ENCODE results near the gene ZNF576. TPM values are rescaled to one million over a fixed set of nuclear protein-coding genes. Genes with fewer than 3 reads are reported as not detected.

Gene ZNF576
- total and polyA plus RNA-seq, 9 of the 15 experiments (the other 6 are each of a cell fraction or from before 2014, with no cell fraction given): 6.8 to 18.2 (median 12.2) TPM

GRCh38 chr19:43594710-43595604 lies 1.4 kb upstream of the ZNF576 start (continued):
- TF ChIP-seq, protein P1, sequence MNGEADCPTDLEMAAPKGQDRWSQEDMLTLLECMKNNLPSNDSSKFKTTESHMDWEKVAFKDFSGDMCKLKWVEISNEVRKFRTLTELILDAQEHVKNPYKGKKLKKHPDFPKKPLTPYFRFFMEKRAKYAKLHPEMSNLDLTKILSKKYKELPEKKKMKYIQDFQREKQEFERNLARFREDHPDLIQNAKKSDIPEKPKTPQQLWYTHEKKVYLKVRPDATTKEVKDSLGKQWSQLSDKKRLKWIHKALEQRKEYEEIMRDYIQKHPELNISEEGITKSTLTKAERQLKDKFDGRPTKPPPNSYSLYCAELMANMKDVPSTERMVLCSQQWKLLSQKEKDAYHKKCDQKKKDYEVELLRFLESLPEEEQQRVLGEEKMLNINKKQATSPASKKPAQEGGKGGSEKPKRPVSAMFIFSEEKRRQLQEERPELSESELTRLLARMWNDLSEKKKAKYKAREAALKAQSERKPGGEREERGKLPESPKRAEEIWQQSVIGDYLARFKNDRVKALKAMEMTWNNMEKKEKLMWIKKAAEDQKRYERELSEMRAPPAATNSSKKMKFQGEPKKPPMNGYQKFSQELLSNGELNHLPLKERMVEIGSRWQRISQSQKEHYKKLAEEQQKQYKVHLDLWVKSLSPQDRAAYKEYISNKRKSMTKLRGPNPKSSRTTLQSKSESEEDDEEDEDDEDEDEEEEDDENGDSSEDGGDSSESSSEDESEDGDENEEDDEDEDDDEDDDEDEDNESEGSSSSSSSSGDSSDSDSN (IDR thresholded peaks at IDR 0.05; ENCODE audit: borderline replicate concordance in 1 of 2, low read depth in 2 of 2, low read length in 2 of 2): 0 out of 4 replicates have a peak, but pooled peaks have one; percentile 30 to 48
- TF ChIP-seq CXXC5 (CRISPR knock-in tag; IDR thresholded peaks at IDR 0.05) (peak; percentile 24; the same call in 1 of the 2 replicates), TRIM28 (IDR thresholded peaks at IDR 0.05) (no peak), MEIS2 (IDR thresholded peaks at IDR 0.05; ENCODE audit: partially characterized antibody) (no peak), ETV5 (CRISPR knock-in tag; IDR thresholded peaks at IDR 0.05; ENCODE audit: low read depth) (0 out of 2 replicates have a peak, but pooled peaks have one; percentile 55), NONO (IDR thresholded peaks at IDR 0.05; ENCODE audit: low read depth in 2 of 2, low read length in 1 of 2) (no peak), ZNF165 (CRISPR knock-in tag; IDR thresholded peaks at IDR 0.05; ENCODE audit: borderline replicate concordance) (0 out of 2 replicates have a peak, but pooled peaks have one; percentile 59), ZFX (CRISPR knock-in tag; IDR thresholded peaks at IDR 0.05) (peak; percentile 79), MBD2 (IDR thresholded peaks at IDR 0.05; ENCODE audit: borderline replicate concordance, low read depth) (no peak), RAD21 (CRISPR knock-in tag; conservative IDR thresholded peaks at IDR 0.05 in 1 of 2, IDR thresholded peaks at IDR 0.05 in 1 of 2) (peak; percentile 69 to 83), BCL6 (CRISPR knock-in tag; IDR thresholded peaks at IDR 0.05) (no peak), CBFA2T2 (conservative IDR thresholded peaks at IDR 0.05) (no peak), SLC30A9 (CRISPR knock-in tag; IDR thresholded peaks at IDR 0.05) (no peak), ZNF12 (CRISPR knock-in tag; IDR thresholded peaks at IDR 0.05) (peak; percentile 78; the same call in 1 of the 2 replicates), YY1 (IDR thresholded peaks at IDR 0.05; ENCODE audit: borderline replicate concordance in 1 of 3, control insufficient read depth in 1 of 3, extremely low read depth in 1 of 3, insufficient read depth in 3 of 3, insufficient read length in 1 of 3, insufficient replicate concordance in 2 of 3, low read depth in 1 of 3, low read length in 2 of 3) (peak in 1 of 3 experiments; percentile 40), CSDE1 (IDR thresholded peaks at IDR 0.05) (no peak)
- TF ChIP-seq, protein P2, sequence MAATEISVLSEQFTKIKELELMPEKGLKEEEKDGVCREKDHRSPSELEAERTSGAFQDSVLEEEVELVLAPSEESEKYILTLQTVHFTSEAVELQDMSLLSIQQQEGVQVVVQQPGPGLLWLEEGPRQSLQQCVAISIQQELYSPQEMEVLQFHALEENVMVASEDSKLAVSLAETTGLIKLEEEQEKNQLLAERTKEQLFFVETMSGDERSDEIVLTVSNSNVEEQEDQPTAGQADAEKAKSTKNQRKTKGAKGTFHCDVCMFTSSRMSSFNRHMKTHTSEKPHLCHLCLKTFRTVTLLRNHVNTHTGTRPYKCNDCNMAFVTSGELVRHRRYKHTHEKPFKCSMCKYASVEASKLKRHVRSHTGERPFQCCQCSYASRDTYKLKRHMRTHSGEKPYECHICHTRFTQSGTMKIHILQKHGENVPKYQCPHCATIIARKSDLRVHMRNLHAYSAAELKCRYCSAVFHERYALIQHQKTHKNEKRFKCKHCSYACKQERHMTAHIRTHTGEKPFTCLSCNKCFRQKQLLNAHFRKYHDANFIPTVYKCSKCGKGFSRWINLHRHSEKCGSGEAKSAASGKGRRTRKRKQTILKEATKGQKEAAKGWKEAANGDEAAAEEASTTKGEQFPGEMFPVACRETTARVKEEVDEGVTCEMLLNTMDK (IDR thresholded peaks at IDR 0.05; ENCODE audit: borderline replicate concordance, insufficient read depth, low read depth, low read length, poor library complexity, severe bottlenecking): peak; percentile 29
- TF ChIP-seq, protein P3, sequence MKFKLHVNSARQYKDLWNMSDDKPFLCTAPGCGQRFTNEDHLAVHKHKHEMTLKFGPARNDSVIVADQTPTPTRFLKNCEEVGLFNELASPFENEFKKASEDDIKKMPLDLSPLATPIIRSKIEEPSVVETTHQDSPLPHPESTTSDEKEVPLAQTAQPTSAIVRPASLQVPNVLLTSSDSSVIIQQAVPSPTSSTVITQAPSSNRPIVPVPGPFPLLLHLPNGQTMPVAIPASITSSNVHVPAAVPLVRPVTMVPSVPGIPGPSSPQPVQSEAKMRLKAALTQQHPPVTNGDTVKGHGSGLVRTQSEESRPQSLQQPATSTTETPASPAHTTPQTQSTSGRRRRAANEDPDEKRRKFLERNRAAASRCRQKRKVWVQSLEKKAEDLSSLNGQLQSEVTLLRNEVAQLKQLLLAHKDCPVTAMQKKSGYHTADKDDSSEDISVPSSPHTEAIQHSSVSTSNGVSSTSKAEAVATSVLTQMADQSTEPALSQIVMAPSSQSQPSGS (CRISPR knock-in tag; IDR thresholded peaks at IDR 0.05): 0 out of 2 replicates have a peak, but pooled peaks have one; percentile 9
